Stimulated activated CD4-positive, alpha-beta T cell treated with anti-CD3 and anti-CD28 coated beads, Interleukin-1b, Interleukin-23, amount 100 ng/mL, for 4 hours (primary cell): ENCODE results near the gene ZNF628.

Source experiments
- DNase-seq, 2 donors: peaks; one replicate each; pipeline ENCODE4 v3.0.0-alpha.2; 2020; ENCODE audit warnings: low read depth in 2 of 2

ZNF628 gene

GRCh38 chr19:55451163-55451964, 25.1 kb upstream of the ZNF628 start:
- no peak for DNase-seq

GRCh38 chr19:55451965-55452748, 24.3 kb upstream of the ZNF628 start:
- DNase-seq = no peak

- peak in 1 of 2 donors; percentile 30 for DNase-seq
These were observed 23.6 kb upstream of the ZNF628 start for GRCh38 chr19:55452749-55453346.

GRCh38 chr19:55453511-55454260, 22.7 kb upstream of the ZNF628 start:
- DNase-seq = no peak

GRCh38 chr19:55454787-55455243, 21.6 kb upstream of the ZNF628 start:
- peak; percentile 34 to 48 for DNase-seq

GRCh38 chr19:55455576-55456235, 20.7 kb upstream of the ZNF628 start:
- DNase-seq = no peak

GRCh38 chr19:55456347-55456746, 20.1 kb upstream of the ZNF628 start:
- DNase-seq = no peak

GRCh38 chr19:55457683-55458457, 18.5 kb upstream of the ZNF628 start:
- no peak for DNase-seq

- DNase-seq = no peak
These were observed 16.9 kb upstream of the ZNF628 start for GRCh38 chr19:55459551-55459949.

- no peak for DNase-seq
These were observed 16.3 kb upstream of the ZNF628 start for GRCh38 chr19:55459950-55460657.

GRCh38 chr19:55460670-55461258, 15.7 kb upstream of the ZNF628 start:
- no peak for DNase-seq

- peak; percentile 100 for DNase-seq
These were observed 15.0 kb upstream of the ZNF628 start, which contains the start of gene ISOC2 for GRCh38 chr19:55461259-55461973. Gene ISOC2, minus strand, starts transcription at chr19:55461642. Its CDS starts 5,156 bp downstream, at chr19:55456486.

GRCh38 chr19:55461974-55462626, 14.3 kb upstream of the ZNF628 start:
- no peak for DNase-seq

GRCh38 chr19:55462722-55463121, 13.7 kb upstream of the ZNF628 start:
- DNase-seq = no peak

GRCh38 chr19:55463583-55464031, 12.8 kb upstream of the ZNF628 start:
- DNase-seq = no peak

GRCh38 chr19:55464039-55464661, 12.3 kb upstream of the ZNF628 start:
- no peak for DNase-seq

- no peak for DNase-seq
These were observed 11.8 kb upstream of the ZNF628 start, which contains the start of gene C19orf85 for GRCh38 chr19:55464662-55465054. Gene C19orf85, minus strand, starts transcription at chr19:55464751. Its CDS starts 197 bp downstream, at chr19:55464554.
